HG02840 (cell line): ENCODE results near the gene LHFPL3.

ENCODE experiments used
- ATAC-seq: cut with Tn5 transposase; IDR thresholded peaks from one replicate; pipeline ENCODE4 v1.9.1; 2021; ENCODE audit warnings: mild to moderate bottlenecking, moderate library complexity, moderate number of reproducible peaks; ENCODE audit not compliant: unreplicated experiment, low FRiP score

LHFPL3 gene

GRCh38 chr7:104950754-104951153 lies 622.4 kb downstream of the LHFPL3 start:
- no peak for ATAC-seq

GRCh38 chr7:104951546-104951945 lies 623.1 kb downstream of the LHFPL3 start:
- ATAC-seq, result no peak

DNA sequence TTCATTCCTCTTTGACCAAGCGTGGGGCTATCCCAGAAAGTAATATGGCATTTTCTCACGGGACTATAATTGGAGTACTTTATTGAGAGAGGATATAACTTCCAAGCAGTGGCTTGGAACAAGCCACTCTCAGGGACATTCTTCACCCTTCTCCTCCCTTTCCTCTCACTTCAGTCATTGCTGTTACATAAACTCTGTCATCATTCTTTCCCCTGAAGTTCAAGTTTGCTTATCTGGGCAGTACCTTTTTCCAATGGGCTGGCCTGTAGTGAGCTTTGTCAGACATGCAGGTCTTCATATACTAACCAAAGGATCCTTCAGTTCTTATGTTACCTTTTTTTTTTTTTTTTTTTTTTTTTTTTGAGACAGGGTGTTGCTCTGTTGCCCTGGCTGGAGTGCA lies 626.9 kb downstream of the LHFPL3 start:
- no peak for ATAC-seq
